Ishikawa (cell line): ENCODE results near the gene PLA2G1B.

Source experiments
- CEBPB ChIP-seq: IDR thresholded peaks from 2 replicates; pipeline ENCODE4 v1.6.1; 2012
- EP300 ChIP-seq: IDR thresholded peaks from 2 replicates; pipeline ENCODE4 v1.6.1; 2012; ENCODE audit warnings: borderline replicate concordance
- TF ChIP-seq, protein P1 (sequence below): IDR thresholded peaks from 2 replicates; pipeline ENCODE4 v1.6.1; 2012; ENCODE audit warnings: low read depth, mild to moderate bottlenecking

DNA sequence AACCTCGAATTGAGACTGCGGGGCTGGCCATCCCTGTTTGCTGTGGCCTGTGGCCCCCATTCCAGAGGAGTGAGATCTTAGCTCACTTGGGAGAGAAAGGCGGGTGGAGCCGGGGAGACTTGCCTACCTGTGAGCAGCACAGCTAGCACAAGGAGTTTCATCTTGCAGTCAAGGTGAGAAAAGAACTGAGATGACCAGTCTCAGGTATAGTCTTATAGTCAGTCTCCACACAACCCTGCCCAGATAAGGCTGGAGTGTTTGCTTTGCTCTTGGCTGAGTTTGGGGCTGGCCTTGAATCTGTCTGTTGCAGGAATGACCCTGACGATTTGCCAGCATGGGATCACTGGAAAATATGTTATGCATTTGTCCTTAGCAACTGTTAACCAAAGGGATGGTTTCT, at the start of gene PLA2G1B:
- TF ChIP-seq CEBPB (no peak), EP300 (no peak)
- TF ChIP-seq, protein P1, sequence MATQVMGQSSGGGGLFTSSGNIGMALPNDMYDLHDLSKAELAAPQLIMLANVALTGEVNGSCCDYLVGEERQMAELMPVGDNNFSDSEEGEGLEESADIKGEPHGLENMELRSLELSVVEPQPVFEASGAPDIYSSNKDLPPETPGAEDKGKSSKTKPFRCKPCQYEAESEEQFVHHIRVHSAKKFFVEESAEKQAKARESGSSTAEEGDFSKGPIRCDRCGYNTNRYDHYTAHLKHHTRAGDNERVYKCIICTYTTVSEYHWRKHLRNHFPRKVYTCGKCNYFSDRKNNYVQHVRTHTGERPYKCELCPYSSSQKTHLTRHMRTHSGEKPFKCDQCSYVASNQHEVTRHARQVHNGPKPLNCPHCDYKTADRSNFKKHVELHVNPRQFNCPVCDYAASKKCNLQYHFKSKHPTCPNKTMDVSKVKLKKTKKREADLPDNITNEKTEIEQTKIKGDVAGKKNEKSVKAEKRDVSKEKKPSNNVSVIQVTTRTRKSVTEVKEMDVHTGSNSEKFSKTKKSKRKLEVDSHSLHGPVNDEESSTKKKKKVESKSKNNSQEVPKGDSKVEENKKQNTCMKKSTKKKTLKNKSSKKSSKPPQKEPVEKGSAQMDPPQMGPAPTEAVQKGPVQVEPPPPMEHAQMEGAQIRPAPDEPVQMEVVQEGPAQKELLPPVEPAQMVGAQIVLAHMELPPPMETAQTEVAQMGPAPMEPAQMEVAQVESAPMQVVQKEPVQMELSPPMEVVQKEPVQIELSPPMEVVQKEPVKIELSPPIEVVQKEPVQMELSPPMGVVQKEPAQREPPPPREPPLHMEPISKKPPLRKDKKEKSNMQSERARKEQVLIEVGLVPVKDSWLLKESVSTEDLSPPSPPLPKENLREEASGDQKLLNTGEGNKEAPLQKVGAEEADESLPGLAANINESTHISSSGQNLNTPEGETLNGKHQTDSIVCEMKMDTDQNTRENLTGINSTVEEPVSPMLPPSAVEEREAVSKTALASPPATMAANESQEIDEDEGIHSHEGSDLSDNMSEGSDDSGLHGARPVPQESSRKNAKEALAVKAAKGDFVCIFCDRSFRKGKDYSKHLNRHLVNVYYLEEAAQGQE: no peak
